GM23248 (cell line): ENCODE data around the gene CSTA. TPM values are rescaled to one million over a fixed set of nuclear protein-coding genes. Genes with fewer than 3 reads are reported as not detected.

Experiments used
- DNase-seq: peaks from one replicate; pipeline ENCODE4 v3.0.0-alpha.2; 2015
- H2AFZ ChIP-seq: fragments of 200-600 bp; sonication (generic); 2 replicates; pipeline ENCODE4 v1.6.1; 2016; ENCODE audit warnings: antibody characterized with exemption
- H3F3A ChIP-seq: fragments of 200-600 bp; sonication (generic); 2 replicates; pipeline ENCODE4 v1.6.1; 2016; ENCODE audit warnings: mild to moderate bottlenecking, antibody characterized with exemption, mixed run types; ENCODE audit not compliant: insufficient read depth
- H3K27ac ChIP-seq: fragments of 200-600 bp; sonication (generic); 2 replicates; pipeline ENCODE4 v1.5.1; 2016; ENCODE audit warnings: mild to moderate bottlenecking
- H3K27me3 ChIP-seq: fragments of 200-600 bp; sonication (generic); replicated peaks from 2 replicates; pipeline ENCODE4 v1.6.1; 2016; ENCODE audit warnings: mild to moderate bottlenecking; ENCODE audit not compliant: insufficient read depth
- H3K36me3 ChIP-seq: fragments of 200-600 bp; sonication (generic); 2 replicates; pipeline ENCODE4 v1.6.1; 2016; ENCODE audit warnings: low read depth, mild to moderate bottlenecking
- H3K4me1 ChIP-seq: fragments of 200-600 bp; sonication (generic); 2 replicates; pipeline ENCODE4 v1.6.1; 2016; ENCODE audit warnings: mild to moderate bottlenecking; ENCODE audit not compliant: insufficient read depth
- H3K4me2 ChIP-seq: fragments of 200-600 bp; sonication (generic); one replicate; pipeline ENCODE4 v1.6.1; 2016; ENCODE audit warnings: mild to moderate bottlenecking; ENCODE audit not compliant: unreplicated experiment
- H3K4me3 ChIP-seq: fragments of 200-600 bp; sonication (generic); 2 replicates; pipeline ENCODE4 v1.5.1; 2016; ENCODE audit warnings: mild to moderate bottlenecking
- H3K79me2 ChIP-seq: fragments of 200-600 bp; sonication (generic); 2 replicates; pipeline ENCODE4 v1.6.1; 2016; ENCODE audit warnings: mild to moderate bottlenecking; ENCODE audit not compliant: insufficient read depth
- H3K9ac ChIP-seq: fragments of 200-600 bp; sonication (generic); 2 replicates; pipeline ENCODE4 v1.6.1; 2016; ENCODE audit warnings: mild to moderate bottlenecking
- H3K9me2 ChIP-seq: fragments of 200-600 bp; sonication (generic); 2 replicates; pipeline ENCODE4 v1.6.1; 2016; ENCODE audit warnings: mixed run types, mild to moderate bottlenecking, moderate library complexity; ENCODE audit not compliant: insufficient read depth
- H3K9me3 ChIP-seq: fragments of 200-600 bp; sonication (generic); one replicate; pipeline ENCODE4 v1.6.1; 2017; ENCODE audit warnings: low read depth
- H4K20me1 ChIP-seq: fragments of 200-600 bp; sonication (generic); 2 replicates; pipeline ENCODE4 v1.6.0; 2016; ENCODE audit not compliant: insufficient read depth
- EZH2 ChIP-seq: fragments of 200-600 bp; sonication (generic); IDR thresholded peaks from 2 replicates; pipeline ENCODE4 v1.6.1; 2018; ENCODE audit warnings: antibody characterized with exemption, mild to moderate bottlenecking; ENCODE audit not compliant: insufficient read depth, poor library complexity, severe bottlenecking
- EZH2phosphoT487 ChIP-seq: fragments of 200-600 bp; sonication (generic); IDR thresholded peaks from 2 replicates; pipeline ENCODE4 v1.6.1; 2018; ENCODE audit warnings: antibody characterized with exemption, moderate library complexity, mild to moderate bottlenecking, low read depth; ENCODE audit not compliant: insufficient read depth
- WGBS, 2 experiments: methylation state at CpG; one replicate each; pipeline ENCODE4 v1.1.6; 2015 to 2017; ENCODE audit warnings: low lambda C conversion rate in 2 of 2, low coverage in 1 of 2; ENCODE audit errors: missing lambda C conversion rate in 2 of 2; 5-methylcytosine and 5-hydroxymethylcytosine counted together
- in situ Hi-C: fragments of 300-500 bp; cut with MboI; formaldehyde crosslinking; loops from 2 replicates; pipeline ENCODE4 v1.15.0; 2020
- polyA plus RNA-seq: library from polyadenylated mRNA; unstranded; fragments of >200 nt; fragmentation: Nextera tagmentation; extraction: Ambion mirVana; gene quantifications from 2 replicates; pipeline ENCODE4 v1.2.1, GENCODE V29; 2016
- total RNA-seq: library from RNA; depleted of rRNA; stranded (reverse); fragments of >200 nt; shearing (Covaris generic); gene quantifications from 2 replicates; pipeline ENCODE4 v1.2.3, GENCODE V29; 2014

CSTA gene
- total and polyA plus RNA-seq, 2 experiments from 2014 or later: 1.8 to 5.3 TPM

DNA sequence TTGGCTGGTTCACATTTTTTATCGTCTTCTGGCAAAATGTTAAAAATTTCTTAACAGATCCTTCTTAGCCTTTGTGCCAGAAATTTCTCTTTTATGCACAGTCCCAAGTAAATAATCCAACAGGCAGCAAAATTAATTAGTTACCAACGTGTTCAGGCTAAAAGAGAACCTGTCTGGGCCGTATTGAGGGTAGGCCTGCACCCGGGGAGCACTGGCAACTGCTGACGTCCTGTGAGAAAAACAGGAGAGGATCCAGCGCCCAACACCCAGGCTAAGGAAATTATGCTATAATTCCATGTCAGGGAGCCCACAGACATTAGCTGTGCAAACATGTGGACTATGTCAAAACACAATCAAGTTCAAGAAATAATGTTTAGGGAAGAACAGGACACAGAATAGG, 30.7 kb upstream of the CSTA start:
- Histone ChIP-seq H3K9me3 (no peaks in the 10 kb centered on the region), H3K36me3 (no peaks in the 10 kb centered on the region), H3K4me3 (no peak overlapping the region), H3K79me2 (no peaks in the 10 kb centered on the region), H3K4me1 (no peaks in the 10 kb centered on the region), H3K27me3 (no peaks in the 10 kb centered on the region), H4K20me1 (no peaks in the 10 kb centered on the region), H2AFZ (no peak overlapping the region), H3F3A (no peaks in the 10 kb centered on the region), H3K4me2 (no peak overlapping the region), H3K9me2 (no peaks in the 10 kb centered on the region), H3K9ac (no peak overlapping the region), H3K27ac (no peak overlapping the region)
- WGBS, 2 experiments: 6 to 14% methylated on average over 6 of the region's 6 CpGs
- in situ Hi-C loops: no loop called here
- TF ChIP-seq EZH2 (no peak), EZH2phosphoT487 (no peak)
- no peak for DNase-seq

DNA sequence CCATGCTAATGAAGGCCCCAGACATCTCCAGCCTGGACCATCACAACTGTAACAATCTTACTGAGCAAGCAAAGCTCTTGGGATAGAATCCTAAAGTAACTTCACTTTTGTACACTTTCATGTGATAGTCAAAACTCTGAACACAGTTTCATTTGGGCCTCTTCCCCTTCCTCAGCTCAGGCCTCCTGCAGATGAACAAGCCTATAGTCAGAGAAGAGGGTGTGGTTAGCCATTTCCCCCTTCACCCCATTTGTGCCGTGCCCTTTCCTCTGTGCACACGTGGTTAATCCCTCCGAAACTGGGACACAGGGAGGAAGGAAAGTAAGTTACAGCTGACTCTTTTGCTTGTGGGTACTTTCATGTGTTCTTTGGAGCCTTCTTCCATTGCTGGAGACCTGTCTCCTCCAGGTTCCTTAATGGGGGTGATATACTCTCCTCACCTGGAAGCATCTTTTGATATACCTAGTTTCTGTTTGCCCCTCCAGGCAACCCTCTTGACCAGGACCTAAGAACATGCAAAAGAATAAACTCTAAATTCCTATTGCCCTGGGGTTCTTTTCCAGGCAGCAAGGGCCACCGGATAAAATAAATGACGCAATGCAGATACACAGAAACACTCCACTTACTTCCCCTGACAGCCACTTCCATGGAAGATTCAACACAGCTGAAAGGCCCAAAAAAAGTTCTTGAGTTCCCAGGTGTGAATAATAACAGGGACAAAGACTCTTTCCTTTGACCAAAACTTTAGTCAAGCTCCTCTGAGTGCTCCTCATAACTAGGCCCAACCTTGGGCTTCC, 29.6 kb upstream of the CSTA start:
- no peak for DNase-seq
- Histone ChIP-seq H3K27me3 (no peaks in the 10 kb centered on the region), H3K4me1 (no peaks in the 10 kb centered on the region), H3F3A (no peaks in the 10 kb centered on the region), H3K9me3 (no peaks in the 10 kb centered on the region), H4K20me1 (no peaks in the 10 kb centered on the region), H3K9ac (no peak overlapping the region), H3K4me3 (no peak overlapping the region), H3K9me2 (no peaks in the 10 kb centered on the region), H3K36me3 (no peaks in the 10 kb centered on the region), H3K4me2 (no peak overlapping the region), H2AFZ (no peak overlapping the region), H3K27ac (no peak overlapping the region), H3K79me2 (no peaks in the 10 kb centered on the region)
- 56 to 67% methylated on average over 5 of the region's 5 CpGs for WGBS, 2 experiments
- in situ Hi-C loops: no loop called here
- no peak for TF ChIP-seq EZH2phosphoT487
- TF ChIP-seq EZH2: no peak

DNA sequence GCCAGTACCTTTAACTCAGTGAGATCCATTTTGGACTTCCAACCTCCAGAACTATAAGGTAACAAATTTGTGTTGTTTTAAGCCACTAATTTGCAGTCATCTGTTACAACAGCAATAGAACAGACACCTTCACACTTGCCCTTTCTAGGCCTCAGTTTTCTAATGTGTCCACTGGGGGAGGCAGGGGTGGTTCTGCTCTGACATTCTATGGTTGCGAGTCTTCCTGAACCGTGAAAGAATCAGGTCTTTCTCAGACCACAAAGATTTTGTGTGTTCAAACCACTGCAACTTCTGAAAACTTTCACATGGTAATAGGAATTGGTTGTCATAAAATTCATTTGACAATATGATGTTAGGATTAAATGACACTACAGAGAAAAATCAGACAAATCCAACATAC, 26.8 kb upstream of the CSTA start:
- Histone ChIP-seq H3K9me2 (no peaks in the 10 kb centered on the region), H3K9me3 (no peaks in the 10 kb centered on the region), H3K4me3 (no peak overlapping the region), H3K4me1 (no peaks in the 10 kb centered on the region), H2AFZ (no peak overlapping the region), H3F3A (no peaks in the 10 kb centered on the region), H3K27me3 (no peaks in the 10 kb centered on the region), H4K20me1 (no peaks in the 10 kb centered on the region), H3K4me2 (no peak overlapping the region), H3K27ac (no peak overlapping the region), H3K36me3 (no peaks in the 10 kb centered on the region), H3K79me2 (no peaks in the 10 kb centered on the region), H3K9ac (no peak overlapping the region)
- WGBS, 2 experiments: 62% methylated on average over 2 of the region's 2 CpGs
- TF ChIP-seq EZH2phosphoT487 (no peak), EZH2 (no peak)
- DNase-seq: no peak
- in situ Hi-C loops: no loop called here

DNA sequence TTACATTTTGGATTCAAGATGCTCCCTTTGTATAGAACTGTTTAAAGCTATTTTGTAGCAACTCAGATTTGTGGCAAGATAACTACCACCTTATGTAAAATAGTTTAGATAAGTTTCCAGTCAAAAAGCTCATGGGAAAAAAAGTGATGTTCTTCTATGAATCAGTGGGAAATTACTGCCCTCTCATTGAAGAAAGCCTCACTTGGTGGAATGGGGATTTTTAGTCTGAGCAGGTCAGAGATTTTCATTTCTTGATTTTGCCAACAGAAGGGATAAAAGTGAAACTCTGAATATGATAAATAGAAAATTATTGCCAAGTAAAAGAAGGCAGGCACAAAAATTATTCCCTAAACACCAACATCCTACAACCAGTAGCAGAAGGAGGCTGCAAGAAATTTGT, 25.8 kb upstream of the CSTA start:
- no peak overlapping the region for H3K4me2 ChIP-seq
- H3K4me1 ChIP-seq: no peaks in the 10 kb centered on the region
- no peak overlapping the region for H3K4me3 ChIP-seq
- H4K20me1 ChIP-seq: no peaks in the 10 kb centered on the region
- no peaks in the 10 kb centered on the region for H3K27me3 ChIP-seq
- no peak overlapping the region for H3K9ac ChIP-seq
- H2AFZ ChIP-seq: no peak overlapping the region
- H3K79me2 ChIP-seq: no peaks in the 10 kb centered on the region
- DNase-seq: no peak
- no peaks in the 10 kb centered on the region for H3K9me2 ChIP-seq
- no peaks in the 10 kb centered on the region for H3K36me3 ChIP-seq
- in situ Hi-C loops: no loop called here
- TF ChIP-seq EZH2phosphoT487: no peak
- H3F3A ChIP-seq: no peaks in the 10 kb centered on the region
- H3K27ac ChIP-seq: no peak overlapping the region
- H3K9me3 ChIP-seq: no peaks in the 10 kb centered on the region

DNA sequence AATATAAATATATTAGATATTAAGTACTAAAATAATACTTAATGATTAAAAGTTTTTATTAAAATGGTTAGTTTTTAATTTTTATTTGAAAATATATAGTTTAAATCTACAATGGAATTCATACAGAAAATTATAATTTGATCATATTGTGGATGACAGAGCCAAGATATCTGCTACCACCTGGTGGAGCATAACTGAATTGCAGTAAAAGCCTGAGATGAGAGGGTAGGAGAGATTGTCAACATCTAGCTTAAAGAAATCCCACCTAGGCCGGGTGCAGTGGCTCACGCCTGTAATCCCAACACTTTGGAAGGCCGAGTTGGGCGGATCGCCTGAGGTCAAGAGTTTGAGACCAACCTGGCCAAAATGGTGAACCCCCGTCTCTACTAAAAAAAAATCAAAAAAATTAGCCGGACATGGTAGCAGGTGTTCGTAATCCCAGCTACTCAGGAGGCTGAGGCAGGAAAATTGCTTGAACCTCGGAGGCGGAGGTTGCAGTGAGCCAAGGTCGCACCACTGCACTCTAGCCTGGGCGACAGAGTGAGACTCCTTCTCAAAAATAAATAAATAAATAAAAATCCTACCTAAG, 25.1 kb upstream of the CSTA start:
- Histone ChIP-seq H3K27ac (no peak overlapping the region), H3K4me2 (no peak overlapping the region), H3K36me3 (no peaks in the 10 kb centered on the region), H2AFZ (no peak overlapping the region), H3K9me2 (no peaks in the 10 kb centered on the region), H3K4me1 (no peaks in the 10 kb centered on the region), H4K20me1 (no peaks in the 10 kb centered on the region), H3F3A (no peaks in the 10 kb centered on the region), H3K79me2 (no peaks in the 10 kb centered on the region), H3K4me3 (no peak overlapping the region), H3K27me3 (no peaks in the 10 kb centered on the region), H3K9ac (no peak overlapping the region), H3K9me3 (no peaks in the 10 kb centered on the region)
- DNase-seq: no peak
- TF ChIP-seq EZH2 (no peak), EZH2phosphoT487 (no peak)
- in situ Hi-C loops: no loop called here
- WGBS, 2 experiments: 58 to 64% methylated on average over 12 of the region's 12 CpGs
